Activated T-helper 17 cell treated with anti-CD3 and anti-CD28 coated beads, Interleukin-2, amount 50 U/mL, for 72 hours (primary cell): ENCODE data around the gene UBB. TPM values are rescaled to one million over a fixed set of nuclear protein-coding genes. Genes with fewer than 3 reads are reported as not detected.

Source experiments
- total RNA-seq, 2 donors: library from RNA; stranded (reverse); gene quantifications; one replicate each; pipeline ENCODE4 v1.2.3, GENCODE V29; 2022

UBB gene
- total RNA-seq, 2 donors from 2014 or later: 896 to 1,413 TPM

Other genes starting within 250 kb of the UBB start
- 100 to 1,000 TPM; 112 to 144 TPM for gene NCOR1, start 165.6 kb upstream of the UBB start, total RNA-seq
- gene PIGL, start 163.9 kb upstream of the UBB start, total RNA-seq: 10 to 100 TPM; 35.5 to 38.7 TPM
- 10 to 100 TPM; 17.5 to 43.5 TPM for gene CENPV, start 27.6 kb upstream of the UBB start, total RNA-seq
- 10 to 100 TPM; 35.4 to 74.9 TPM for gene TRPV2, start 34.5 kb downstream of the UBB start, total RNA-seq
- gene LRRC75A, start 111.1 kb downstream of the UBB start, total RNA-seq: 1 to 10 TPM in 1 of 2 donors, under 1 TPM in 1; 0.90 to 2.3 TPM
- gene ZNF287, start 188.1 kb downstream of the UBB start, total RNA-seq: 1 to 10 TPM; 3.3 to 6.3 TPM